Astrocyte (in vitro differentiated cells and primary cell): ENCODE results near the gene ZFHX3. TPM values are rescaled to one million over a fixed set of nuclear protein-coding genes. Genes with fewer than 3 reads are reported as not detected.

Experiments
- DNase-seq: peaks from one replicate; pipeline ENCODE4 v3.0.0-alpha.2; 2010; ENCODE audit warnings: low read depth
- FAIRE-seq: peaks from 2 replicates; lab custom pipeline; 2011; peaks lifted over from hg19 to GRCh38; lab: Jason Lieb, UNC
- H2AFZ ChIP-seq: 2 replicates; pipeline ENCODE4 v1.6.0; 2012; ENCODE audit warnings: low read depth, low read length, inconsistent platforms
- H3K27ac ChIP-seq: 2 replicates; pipeline ENCODE4 v1.5.1; 2011; ENCODE audit warnings: low read depth, low read length, inconsistent platforms
- H3K27me3 ChIP-seq: 2 replicates; pipeline ENCODE4 v1.6.0; 2011; ENCODE audit warnings: low read length, inconsistent platforms; ENCODE audit not compliant: insufficient read depth
- H3K36me3 ChIP-seq: 2 replicates; pipeline ENCODE4 v1.5.1; 2011; ENCODE audit warnings: low read length, inconsistent platforms; ENCODE audit not compliant: insufficient read depth
- H3K4me1 ChIP-seq: 2 replicates; pipeline ENCODE4 v1.5.1; 2011; ENCODE audit warnings: low read length, inconsistent platforms; ENCODE audit not compliant: insufficient read depth
- H3K4me2 ChIP-seq: 2 replicates; pipeline ENCODE4 v1.6.0; 2012; ENCODE audit warnings: low read length, inconsistent platforms
- H3K4me3 ChIP-seq: 2 replicates; pipeline ENCODE4 v1.5.1; 2011; ENCODE audit warnings: low read depth, mild to moderate bottlenecking, low read length, inconsistent platforms; ENCODE audit not compliant: insufficient read depth
- H3K79me2 ChIP-seq: 2 replicates; pipeline ENCODE4 v1.6.0; 2012; ENCODE audit warnings: mild to moderate bottlenecking, low read length, inconsistent platforms; ENCODE audit not compliant: insufficient read depth
- H3K9ac ChIP-seq: 2 replicates; pipeline ENCODE4 v1.6.0; 2012; ENCODE audit warnings: mild to moderate bottlenecking, low read length, inconsistent platforms
- H3K9me3 ChIP-seq: 2 replicates; pipeline ENCODE4 v1.5.1; 2012; ENCODE audit warnings: low read depth, mild to moderate bottlenecking, low read length, inconsistent platforms; ENCODE audit not compliant: insufficient read depth
- H4K20me1 ChIP-seq: 2 replicates; pipeline ENCODE4 v1.6.0; 2012; ENCODE audit warnings: low read length, inconsistent platforms; ENCODE audit not compliant: insufficient read depth
- H3K27ac Mint-ChIP-seq: one replicate; pipeline ENCODE4 v1.8.0; 2021; ENCODE audit warnings: mild to moderate bottlenecking, mixed read lengths; ENCODE audit not compliant: unreplicated experiment
- H3K27me3 Mint-ChIP-seq: one replicate; pipeline ENCODE4 v1.8.0; 2021; ENCODE audit warnings: low read depth, mixed read lengths; ENCODE audit not compliant: unreplicated experiment
- H3K36me3 Mint-ChIP-seq: one replicate; pipeline ENCODE4 v1.8.0; 2021; ENCODE audit warnings: low read depth, mixed read lengths; ENCODE audit not compliant: unreplicated experiment
- H3K4me1 Mint-ChIP-seq: one replicate; pipeline ENCODE4 v1.8.0; 2021; ENCODE audit warnings: low read depth, mixed read lengths; ENCODE audit not compliant: unreplicated experiment
- H3K4me3 Mint-ChIP-seq: one replicate; pipeline ENCODE4 v1.8.0; 2021; ENCODE audit warnings: mild to moderate bottlenecking, moderate library complexity, mixed read lengths; ENCODE audit not compliant: unreplicated experiment
- H3K9me3 Mint-ChIP-seq: one replicate; pipeline ENCODE4 v1.8.0; 2021; ENCODE audit warnings: mild to moderate bottlenecking, mixed read lengths; ENCODE audit not compliant: unreplicated experiment
- EZH2 ChIP-seq: IDR thresholded peaks from 2 replicates; pipeline ENCODE4 v1.6.1; 2012; ENCODE audit warnings: mild to moderate bottlenecking, low read length, inconsistent platforms; ENCODE audit not compliant: insufficient read depth
- total RNA-seq: library from RNA; stranded (reverse); gene quantifications from 2 replicates; pipeline ENCODE4 v1.2.1, GENCODE V29; 2021
- TF ChIP-seq, protein P1 (sequence below): IDR thresholded peaks from 2 replicates; pipeline ENCODE4 v1.5.1; 2011; ENCODE audit warnings: low read depth, mild to moderate bottlenecking, inconsistent platforms, low read length, moderate library complexity; ENCODE audit not compliant: insufficient read depth

The ZFHX3 gene
- total RNA-seq, 1 donor from 2014 or later = 19.7 TPM

DNA sequence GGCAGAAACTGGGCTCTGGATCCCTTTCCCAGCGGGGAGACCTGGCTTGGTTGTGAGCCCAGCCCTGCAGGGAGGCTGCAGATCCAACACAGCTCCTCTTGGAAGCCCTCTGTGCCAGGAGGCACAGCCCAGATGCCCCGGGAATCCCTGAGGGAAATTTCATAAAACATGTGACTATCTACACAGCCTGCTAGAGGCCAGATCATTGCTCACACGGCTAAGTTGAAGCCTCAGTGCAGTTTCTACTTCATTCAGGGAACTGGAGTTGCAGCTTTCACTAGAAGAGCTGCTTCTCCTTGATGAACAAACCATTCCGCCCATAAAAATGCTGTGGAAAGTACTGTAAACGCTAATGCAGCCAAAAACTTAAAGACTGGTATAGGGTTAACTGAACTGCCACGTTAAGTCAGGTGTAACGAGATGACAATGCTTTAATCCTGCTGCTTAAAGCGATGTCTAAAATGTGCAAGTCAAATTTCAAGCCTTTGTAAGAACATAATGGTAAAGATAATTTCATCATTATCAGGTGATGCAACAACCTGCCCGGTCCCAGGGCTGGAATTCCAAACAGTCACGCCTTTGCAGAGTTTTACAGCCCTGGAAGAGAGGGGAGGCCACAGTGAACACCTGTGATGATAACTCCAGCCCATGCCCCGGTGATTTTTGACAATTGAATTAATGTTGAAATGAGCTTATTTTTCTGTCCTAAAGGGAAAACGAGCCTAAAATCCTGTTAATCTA, 172.5 kb downstream of the ZFHX3 start:
- Histone ChIP-seq H2AFZ (no peak overlapping the region), H3K27ac (peak overlapping the region; percentile 88), H3K4me1 (peaks cover 39% of the 10 kb centered on the region), H4K20me1 (peaks cover 3% of the 10 kb centered on the region), H3K27me3 (no peaks in the 10 kb centered on the region), H3K4me2 (peak overlapping the region; percentile 70), H3K9ac (peak overlapping the region; percentile 14), H3K4me3 (no peak overlapping the region), H3K9me3 (no peaks in the 10 kb centered on the region), H3K79me2 (peaks cover 10% of the 10 kb centered on the region), H3K36me3 (no peaks in the 10 kb centered on the region)
- FAIRE-seq = no peak
- no peak for DNase-seq
- Mint-ChIP-seq H3K36me3 (peaks cover 3% of the 10 kb centered on the region), H3K27me3 (no peaks in the 10 kb centered on the region), H3K27ac (no peak overlapping the region), H3K4me3 (no peak overlapping the region), H3K4me1 (peaks cover 21% of the 10 kb centered on the region), H3K9me3 (peaks cover 2% of the 10 kb centered on the region)
- no peak for TF ChIP-seq EZH2
- TF ChIP-seq, protein P1, sequence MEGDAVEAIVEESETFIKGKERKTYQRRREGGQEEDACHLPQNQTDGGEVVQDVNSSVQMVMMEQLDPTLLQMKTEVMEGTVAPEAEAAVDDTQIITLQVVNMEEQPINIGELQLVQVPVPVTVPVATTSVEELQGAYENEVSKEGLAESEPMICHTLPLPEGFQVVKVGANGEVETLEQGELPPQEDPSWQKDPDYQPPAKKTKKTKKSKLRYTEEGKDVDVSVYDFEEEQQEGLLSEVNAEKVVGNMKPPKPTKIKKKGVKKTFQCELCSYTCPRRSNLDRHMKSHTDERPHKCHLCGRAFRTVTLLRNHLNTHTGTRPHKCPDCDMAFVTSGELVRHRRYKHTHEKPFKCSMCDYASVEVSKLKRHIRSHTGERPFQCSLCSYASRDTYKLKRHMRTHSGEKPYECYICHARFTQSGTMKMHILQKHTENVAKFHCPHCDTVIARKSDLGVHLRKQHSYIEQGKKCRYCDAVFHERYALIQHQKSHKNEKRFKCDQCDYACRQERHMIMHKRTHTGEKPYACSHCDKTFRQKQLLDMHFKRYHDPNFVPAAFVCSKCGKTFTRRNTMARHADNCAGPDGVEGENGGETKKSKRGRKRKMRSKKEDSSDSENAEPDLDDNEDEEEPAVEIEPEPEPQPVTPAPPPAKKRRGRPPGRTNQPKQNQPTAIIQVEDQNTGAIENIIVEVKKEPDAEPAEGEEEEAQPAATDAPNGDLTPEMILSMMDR = no peak

DNA sequence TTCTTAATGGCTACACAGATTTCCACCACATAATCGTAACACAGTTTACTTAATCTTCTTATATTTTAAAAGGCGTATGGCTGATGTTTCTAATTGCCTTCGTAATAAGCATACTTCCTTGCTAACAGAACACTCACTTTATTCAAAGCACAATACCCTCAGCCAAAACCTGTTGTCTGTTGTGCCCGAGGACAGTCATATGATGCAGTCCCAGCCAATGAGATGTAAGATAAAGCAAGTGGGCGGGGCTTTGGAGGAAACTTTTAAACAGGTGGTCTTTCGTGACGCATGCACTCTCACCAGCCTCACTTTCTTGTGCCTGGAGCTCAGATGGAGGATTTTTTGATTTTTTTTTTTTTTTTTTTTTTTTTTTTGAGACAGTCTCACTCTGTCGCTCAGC, 174.1 kb downstream of the ZFHX3 start:
- peaks cover 3% of the 10 kb centered on the region for H4K20me1 ChIP-seq
- no peak overlapping the region for H3K9ac ChIP-seq
- DNase-seq (no peak), FAIRE-seq (no peak)
- H3K27me3 ChIP-seq = no peaks in the 10 kb centered on the region
- no peak overlapping the region for H3K27ac ChIP-seq
- no peak overlapping the region for H3K4me2 ChIP-seq
- peaks cover 4% of the 10 kb centered on the region for H3K79me2 ChIP-seq
- TF ChIP-seq, protein P1 = no peak
- no peak for TF ChIP-seq EZH2
- no peaks in the 10 kb centered on the region for H3K27me3 Mint-ChIP-seq
- H3K4me3 Mint-ChIP-seq = no peak overlapping the region
- H3K9me3 ChIP-seq = no peaks in the 10 kb centered on the region
- H3K36me3 Mint-ChIP-seq = no peaks in the 10 kb centered on the region
- H3K36me3 ChIP-seq = no peaks in the 10 kb centered on the region
- H3K4me3 ChIP-seq = no peak overlapping the region
- peaks cover 21% of the 10 kb centered on the region for H3K4me1 Mint-ChIP-seq
- H3K4me1 ChIP-seq = peaks cover 38% of the 10 kb centered on the region
- H3K9me3 Mint-ChIP-seq = peaks cover 2% of the 10 kb centered on the region
- H3K27ac Mint-ChIP-seq = no peak overlapping the region
- H2AFZ ChIP-seq = no peak overlapping the region

DNA sequence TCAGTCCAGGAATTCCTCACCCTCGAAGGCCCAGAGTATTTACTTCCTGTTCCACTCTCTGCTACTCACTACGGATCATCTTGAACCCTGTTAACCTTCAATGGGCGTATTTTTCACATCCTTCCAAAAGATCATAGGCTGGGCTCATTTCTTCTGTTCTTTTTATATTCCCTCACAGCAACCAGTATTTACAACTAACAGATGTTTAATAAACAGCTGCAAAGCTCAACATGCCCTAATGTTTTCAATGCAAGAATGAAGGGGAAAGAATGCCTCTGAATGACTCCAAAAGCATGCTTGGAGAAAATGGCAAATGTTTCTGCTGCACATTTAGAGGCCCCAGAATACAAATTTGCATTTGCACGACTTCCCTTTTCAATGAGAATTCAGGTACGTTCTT, 174.9 kb downstream of the ZFHX3 start:
- Histone ChIP-seq H3K27me3 (no peaks in the 10 kb centered on the region), H4K20me1 (no peaks in the 10 kb centered on the region), H3K4me2 (no peak overlapping the region), H3K4me3 (no peak overlapping the region), H3K9me3 (no peaks in the 10 kb centered on the region), H3K79me2 (peaks cover 4% of the 10 kb centered on the region), H2AFZ (no peak overlapping the region), H3K36me3 (no peaks in the 10 kb centered on the region), H3K9ac (no peak overlapping the region), H3K4me1 (peaks cover 30% of the 10 kb centered on the region), H3K27ac (no peak overlapping the region)
- FAIRE-seq (no peak), DNase-seq (no peak)
- no peak overlapping the region for H3K4me3 Mint-ChIP-seq
- peaks cover 19% of the 10 kb centered on the region for H3K4me1 Mint-ChIP-seq
- TF ChIP-seq EZH2 = no peak
- TF ChIP-seq, protein P1 = no peak
- H3K9me3 Mint-ChIP-seq = peaks cover 2% of the 10 kb centered on the region
- no peaks in the 10 kb centered on the region for H3K27me3 Mint-ChIP-seq
- H3K36me3 Mint-ChIP-seq = no peaks in the 10 kb centered on the region
- no peak overlapping the region for H3K27ac Mint-ChIP-seq
